ENCODE measurements around the gene ADH5.

ADH5 gene

GRCh38 chr4:99029852-99030251 lies 58.7 kb downstream of the ADH5 start:
- Histone ChIP-seq H3K36me3 (ENCODE audit: control insufficient read depth, low read length) (peaks cover 46% of the 10 kb centered on the region), H3F3A (ENCODE audit: control insufficient read depth, insufficient read depth) (peaks cover 6% of the 10 kb centered on the region; the same call in 1 of the 2 replicates), H3K4me2 (ENCODE audit: low read length) (peak overlapping the region; percentile 44), H3K27me3 (ENCODE audit: control insufficient read depth, low read length) (no peaks in the 10 kb centered on the region), H3K9me3 (ENCODE audit: control insufficient read depth, insufficient read depth, low read length) (no peaks in the 10 kb centered on the region), H4K20me1 (ENCODE audit: control insufficient read depth, insufficient read depth, low read depth, low read length) (no peaks in the 10 kb centered on the region), H3K79me2 (ENCODE audit: control insufficient read depth, low read length) (peaks cover 88% of the 10 kb centered on the region), H3K4me3 (ENCODE audit: low read length) (peak overlapping the region; percentile 11; the same call in 1 of the 2 replicates), H3K4me1 (ENCODE audit: control insufficient read depth, low read length) (peaks cover 28% of the 10 kb centered on the region), H3K27ac (ENCODE audit: low read depth, low read length) (peak overlapping the region; percentile 38), H3K9me2 (replicated peaks; ENCODE audit: control insufficient read depth, low read length) (no peaks in the 10 kb centered on the region)
- TF ChIP-seq EZH2phosphoT487 (IDR thresholded peaks at IDR 0.05; ENCODE audit: borderline replicate concordance, low read length) = no peak
- TF ChIP-seq CTCF (IDR thresholded peaks at IDR 0.05; ENCODE audit: low read depth, low read length, poor library complexity, severe bottlenecking) = no peak

DNA sequence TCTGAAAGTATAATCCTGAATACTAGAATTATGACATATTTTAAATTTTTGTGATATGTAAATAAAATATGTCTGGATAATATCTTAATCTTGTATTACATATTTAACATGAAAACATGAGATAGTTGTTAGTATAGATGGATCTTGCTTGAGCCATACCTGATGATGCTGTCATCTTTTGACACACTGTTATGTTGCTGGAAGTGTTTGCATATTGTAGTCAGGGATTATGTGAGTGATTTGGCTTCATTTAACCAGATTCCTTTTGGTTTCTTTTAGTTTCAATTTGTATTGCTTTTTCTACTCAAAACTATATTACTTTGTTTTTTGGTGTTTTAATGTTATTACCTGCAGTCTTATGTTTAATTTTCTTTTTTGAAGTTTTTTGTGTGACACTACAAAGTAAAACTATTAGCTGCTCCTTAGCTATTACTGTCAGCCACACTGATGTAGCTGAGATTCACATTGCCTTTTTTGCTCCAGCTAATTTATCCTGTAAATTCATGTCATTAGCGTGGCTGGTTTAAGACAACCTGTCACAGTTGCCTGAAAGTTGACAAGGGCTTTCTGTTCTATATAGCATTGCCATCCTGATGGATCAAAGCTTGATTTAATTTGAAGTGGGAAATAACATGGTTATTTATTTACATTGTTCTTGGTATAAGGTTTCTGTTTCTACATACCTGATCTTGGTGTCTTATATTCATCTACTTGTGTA lies 59.4 kb downstream of the ADH5 start:
- Histone ChIP-seq H3K4me2 (ENCODE audit: low read length) (peak overlapping the region; percentile 44), H3K36me3 (ENCODE audit: control insufficient read depth, low read length) (peaks cover 42% of the 10 kb centered on the region), H3K27me3 (ENCODE audit: control insufficient read depth, low read length) (no peaks in the 10 kb centered on the region), H3K9me2 (replicated peaks; ENCODE audit: control insufficient read depth, low read length) (no peaks in the 10 kb centered on the region), H3K79me2 (ENCODE audit: control insufficient read depth, low read length) (peaks cover 92% of the 10 kb centered on the region), H4K20me1 (ENCODE audit: control insufficient read depth, insufficient read depth, low read depth, low read length) (no peaks in the 10 kb centered on the region), H3K9me3 (ENCODE audit: control insufficient read depth, insufficient read depth, low read length) (no peaks in the 10 kb centered on the region), H3K4me3 (ENCODE audit: low read length) (peak overlapping the region; percentile 11; the same call in 1 of the 2 replicates), H3F3A (ENCODE audit: control insufficient read depth, insufficient read depth) (peaks cover 6% of the 10 kb centered on the region; the same call in 1 of the 2 replicates), H3K27ac (ENCODE audit: low read depth, low read length) (peak overlapping the region; percentile 38), H3K4me1 (ENCODE audit: control insufficient read depth, low read length) (peaks cover 28% of the 10 kb centered on the region)
- TF ChIP-seq EZH2phosphoT487 (IDR thresholded peaks at IDR 0.05; ENCODE audit: borderline replicate concordance, low read length) (no peak), CTCF (IDR thresholded peaks at IDR 0.05; ENCODE audit: low read depth, low read length, poor library complexity, severe bottlenecking) (no peak)

- Histone ChIP-seq H3K4me3 (ENCODE audit: low read length) (no peak overlapping the region), H3K79me2 (ENCODE audit: control insufficient read depth, low read length) (peaks cover 93% of the 10 kb centered on the region), H3K27ac (ENCODE audit: low read depth, low read length) (no peak overlapping the region), H3F3A (ENCODE audit: control insufficient read depth, insufficient read depth) (peaks cover 6% of the 10 kb centered on the region; the same call in 1 of the 2 replicates), H3K36me3 (ENCODE audit: control insufficient read depth, low read length) (peaks cover 34% of the 10 kb centered on the region), H3K9me3 (ENCODE audit: control insufficient read depth, insufficient read depth, low read length) (no peaks in the 10 kb centered on the region), H3K4me2 (ENCODE audit: low read length) (no peak overlapping the region), H4K20me1 (ENCODE audit: control insufficient read depth, insufficient read depth, low read depth, low read length) (no peaks in the 10 kb centered on the region), H3K4me1 (ENCODE audit: control insufficient read depth, low read length) (peaks cover 28% of the 10 kb centered on the region), H3K9me2 (replicated peaks; ENCODE audit: control insufficient read depth, low read length) (no peaks in the 10 kb centered on the region), H3K27me3 (ENCODE audit: control insufficient read depth, low read length) (no peaks in the 10 kb centered on the region)
- TF ChIP-seq EZH2phosphoT487 (IDR thresholded peaks at IDR 0.05; ENCODE audit: borderline replicate concordance, low read length) = no peak
- no peak for TF ChIP-seq CTCF (IDR thresholded peaks at IDR 0.05; ENCODE audit: low read depth, low read length, poor library complexity, severe bottlenecking)
Measured at GRCh38 chr4:99028187-99028586, 60.4 kb downstream of the ADH5 start.
